GM18502 (cell line): ENCODE data around the gene ABCC1.
"Not testable (repeated sequence)": the region's sequence is repeated elsewhere in the genome, so short reads cannot be mapped to it uniquely, and the experiment has no call there.

ENCODE experiments used
- ATAC-seq: cut with Tn5 transposase; IDR thresholded peaks from one replicate; pipeline ENCODE4 v1.9.1; 2021; ENCODE audit warnings: mild to moderate bottlenecking; ENCODE audit not compliant: unreplicated experiment, poor library complexity

ABCC1 gene

DNA sequence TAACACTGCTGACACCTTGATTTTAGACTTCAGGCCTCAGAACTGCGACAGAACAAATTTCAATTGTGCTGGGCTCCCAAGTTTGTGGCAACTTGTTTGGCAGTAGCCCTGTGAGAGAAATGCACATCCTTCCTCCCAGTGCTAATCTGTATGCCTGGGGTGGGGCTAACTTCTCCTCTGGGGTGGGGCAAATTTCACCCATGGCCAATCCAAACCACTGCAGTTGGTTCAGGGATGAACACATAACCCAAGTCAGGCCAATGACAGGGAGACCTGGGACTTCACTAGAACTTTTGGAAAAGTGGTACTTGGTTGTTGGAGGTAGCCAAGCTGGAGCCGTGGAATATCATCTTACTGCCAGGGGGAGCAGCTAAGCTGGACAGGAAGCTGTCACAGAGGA, 217.5 kb downstream of the ABCC1 start:
- ATAC-seq = no peak

DNA sequence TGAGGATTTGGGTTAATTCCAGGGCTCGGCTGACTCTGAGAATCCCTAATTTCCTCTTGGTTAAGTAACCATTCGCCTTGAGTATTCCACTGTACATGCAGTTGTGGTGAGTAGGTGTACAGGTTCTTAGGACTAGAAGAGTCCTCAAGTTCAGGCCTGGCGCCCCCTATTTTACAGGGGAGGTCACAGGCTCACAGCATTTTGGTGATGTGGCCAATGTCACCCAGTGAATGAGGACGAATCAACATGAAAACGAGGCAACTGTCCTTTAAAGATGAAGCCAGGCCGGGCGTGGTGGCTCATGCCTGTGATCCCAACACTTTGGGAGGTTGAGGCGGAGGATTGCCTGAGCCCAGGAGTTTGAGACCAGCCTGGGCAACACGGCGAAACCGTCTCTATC, 218.5 kb downstream of the ABCC1 start:
- no peak for ATAC-seq

DNA sequence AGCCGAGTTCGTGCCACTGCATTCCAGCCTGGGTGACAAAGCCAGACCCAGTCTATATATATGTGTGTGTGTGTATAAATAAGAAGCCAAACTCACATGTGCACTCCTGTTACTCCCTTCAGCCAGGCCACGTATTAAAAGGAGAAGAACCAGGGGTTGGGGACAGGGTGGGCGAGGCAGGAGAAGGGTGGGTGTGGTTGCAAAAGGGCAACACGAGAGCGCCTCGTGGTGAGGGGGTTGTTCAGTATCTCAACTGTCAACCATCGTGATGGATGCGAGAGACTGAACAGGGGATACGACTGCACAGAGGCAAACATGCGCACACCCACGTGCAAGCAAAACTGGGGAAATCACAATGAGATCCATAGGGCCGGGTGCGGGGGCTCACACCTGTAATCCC, 219.0 kb downstream of the ABCC1 start:
- no peak for ATAC-seq

DNA sequence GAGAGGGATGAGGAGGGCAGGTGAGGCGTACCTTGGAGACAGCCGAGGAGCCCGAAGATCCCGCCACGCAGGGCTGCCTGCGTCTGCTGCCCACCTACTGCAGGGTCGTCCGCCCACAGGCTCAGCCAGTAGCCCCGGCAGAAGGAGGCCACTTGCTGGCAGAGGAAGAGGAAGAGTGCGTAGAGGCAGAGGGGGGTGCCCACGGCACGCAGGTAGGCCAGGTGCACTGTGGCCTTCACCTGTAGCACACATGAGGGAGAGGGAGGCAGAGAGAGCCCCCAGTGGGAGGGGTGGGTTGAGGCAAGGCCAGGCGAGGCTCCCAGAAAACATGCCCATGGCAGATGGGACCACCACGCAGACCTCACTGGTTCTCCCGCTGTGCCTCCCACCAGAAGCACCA, 220.2 kb downstream of the ABCC1 start:
- no peak for ATAC-seq

DNA sequence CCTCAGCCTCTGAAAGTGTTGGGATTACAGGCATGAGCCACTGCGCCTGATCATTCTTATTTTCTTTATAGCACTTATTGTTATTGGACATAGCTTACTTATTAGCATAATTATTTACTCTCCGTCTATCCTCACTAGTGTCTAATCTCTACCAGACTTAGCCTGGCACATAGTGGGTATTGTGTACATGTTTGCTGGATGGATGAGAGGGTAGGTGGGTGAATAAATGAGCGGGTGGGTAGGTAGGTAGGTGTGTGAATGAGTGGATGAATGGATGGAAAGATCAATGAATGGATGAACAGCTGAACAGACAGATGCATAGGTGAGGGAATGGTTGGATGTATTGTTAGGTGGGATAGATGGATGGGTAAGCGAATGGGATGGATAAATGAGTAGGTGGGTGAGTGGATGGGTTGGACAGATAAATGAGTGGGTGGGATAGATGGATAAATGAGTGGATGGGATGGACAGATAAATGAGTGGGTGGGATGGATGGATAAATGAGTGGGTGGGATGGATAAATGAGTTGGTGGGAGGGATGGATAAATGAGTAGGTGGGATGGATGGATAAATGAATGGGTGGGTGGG, 222.0 kb downstream of the ABCC1 start:
- no peak for ATAC-seq

DNA sequence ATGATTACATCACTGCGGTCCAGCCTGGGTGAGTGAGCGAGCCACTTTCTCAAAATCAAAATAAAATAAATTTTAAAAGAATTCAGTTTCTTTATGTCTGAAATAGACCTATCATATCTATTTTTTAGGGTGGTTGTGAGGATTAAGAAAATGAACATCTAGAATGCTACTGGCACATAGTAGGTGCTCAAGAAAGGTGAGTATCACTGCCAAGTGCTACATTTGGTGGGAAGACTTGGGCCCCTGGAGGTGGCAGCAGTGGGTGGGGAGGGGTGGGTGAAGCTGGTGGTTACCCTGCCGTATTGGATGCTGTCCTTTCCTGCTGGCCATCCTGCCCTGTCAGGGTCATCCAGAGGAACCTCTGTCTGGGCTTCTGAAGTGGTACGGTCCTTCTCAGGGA, 223.6 kb downstream of the ABCC1 start:
- no peak for ATAC-seq

DNA sequence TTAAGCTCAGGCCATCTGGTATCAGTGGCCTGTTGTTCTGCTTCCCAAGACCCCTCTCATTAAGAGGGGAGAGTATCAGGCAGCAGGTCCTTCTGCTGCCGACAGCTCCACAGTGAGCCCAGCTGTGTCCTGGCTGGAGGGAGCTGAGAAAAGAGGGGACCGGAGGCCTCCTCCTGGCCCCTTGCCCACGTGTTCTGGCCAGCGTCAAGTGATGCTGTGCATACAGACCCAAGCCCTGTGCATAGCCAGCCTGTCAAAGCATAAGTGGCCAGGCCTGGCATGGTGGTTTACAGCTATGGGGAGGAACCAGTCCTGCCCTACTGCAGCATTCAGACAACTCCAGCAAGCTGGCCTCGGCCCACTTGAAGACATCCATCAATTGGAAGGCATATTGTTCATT, 225.9 kb downstream of the ABCC1 start:
- no peak for ATAC-seq

DNA sequence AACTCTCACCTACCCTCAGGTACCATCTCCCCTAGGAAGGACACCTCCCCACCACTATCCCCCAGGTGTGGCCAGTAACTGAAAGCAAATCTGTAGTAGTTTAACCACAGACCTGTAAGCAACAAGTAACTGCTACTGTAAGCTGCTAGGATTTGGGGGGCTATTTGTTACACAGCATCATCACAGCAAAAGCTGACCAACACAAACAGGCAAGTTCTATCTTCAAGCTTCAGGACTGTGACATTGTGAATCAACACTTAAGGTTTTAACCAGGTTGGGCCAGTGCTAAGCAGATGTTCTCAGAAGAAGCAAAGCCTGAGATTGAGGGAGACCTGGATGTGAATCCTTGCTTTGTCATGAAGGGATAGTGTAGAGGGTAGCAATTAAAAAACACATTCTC, 226.9 kb downstream of the ABCC1 start:
- ATAC-seq = no peak

DNA sequence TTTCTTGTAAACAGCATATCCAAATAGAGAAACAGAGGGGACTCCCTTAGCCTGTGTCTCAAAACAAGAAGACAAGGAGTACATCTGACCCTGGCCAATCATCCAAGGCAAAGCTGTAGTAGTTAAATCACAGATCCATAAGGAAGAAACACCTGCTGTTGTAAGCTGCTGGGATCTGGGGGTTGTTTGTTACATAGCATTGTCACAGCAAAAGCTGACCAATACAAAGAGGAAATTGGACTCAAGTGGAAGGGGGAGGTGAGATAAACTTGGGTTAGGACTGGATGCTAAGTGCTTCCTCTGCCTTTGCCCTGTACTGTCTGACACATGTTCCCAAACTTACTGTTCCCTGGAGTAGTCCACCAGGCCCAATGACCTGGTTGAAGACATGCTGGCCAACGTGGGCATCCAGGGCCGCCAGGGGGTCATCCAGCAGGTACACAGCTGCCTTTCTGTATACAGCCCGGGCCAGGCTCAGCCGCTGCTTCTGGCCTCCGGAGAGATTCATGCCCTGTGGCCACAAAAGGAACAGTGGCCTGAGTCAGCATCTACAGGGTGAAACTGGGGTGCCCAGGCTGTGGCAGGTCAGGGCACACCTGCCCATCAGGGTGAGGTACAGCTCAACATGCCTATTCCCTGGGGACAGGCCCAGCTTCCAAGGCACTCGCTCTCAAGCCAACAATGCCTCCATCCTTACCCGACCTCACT, 229.2 kb downstream of the ABCC1 start:
- no peak for ATAC-seq

DNA sequence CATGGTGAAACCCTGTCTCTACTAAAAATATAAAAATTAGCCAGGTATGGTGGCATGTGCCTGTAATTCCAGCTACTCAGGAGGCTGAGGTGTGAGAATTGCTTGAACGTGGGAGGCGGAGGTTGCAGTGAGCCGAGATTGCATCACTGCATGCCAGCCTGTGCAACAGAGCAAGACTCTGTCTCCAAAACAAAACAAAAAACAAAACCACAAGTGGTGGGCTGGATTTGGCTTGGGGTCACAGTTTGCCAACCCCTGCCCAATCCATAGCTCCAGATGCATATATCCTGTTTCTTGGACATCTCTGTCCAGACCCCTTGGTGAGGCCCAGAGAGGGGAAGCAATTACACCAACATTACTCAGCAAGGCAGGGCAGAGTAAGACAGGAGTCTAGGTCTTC, 232.3 kb downstream of the ABCC1 start:
- ATAC-seq = not testable (repeated sequence)

DNA sequence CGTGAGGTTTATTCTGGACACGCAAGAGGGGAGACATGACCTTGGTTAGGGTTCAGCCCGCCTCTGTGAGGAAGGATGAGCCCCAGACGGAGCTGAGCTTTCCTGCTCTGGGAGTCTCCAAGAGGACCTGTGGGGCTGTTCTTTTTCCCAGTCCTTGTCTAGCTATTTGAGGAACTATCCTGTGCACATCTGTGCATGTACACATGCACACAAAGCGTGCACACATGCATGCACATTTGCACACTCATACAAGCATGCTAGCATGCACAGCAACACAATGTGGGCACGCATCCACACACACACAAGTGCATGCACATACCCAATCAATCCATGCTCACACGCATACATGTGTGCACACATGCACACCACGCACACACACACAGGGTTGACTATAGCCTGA, 233.5 kb downstream of the ABCC1 start:
- ATAC-seq = no peak

DNA sequence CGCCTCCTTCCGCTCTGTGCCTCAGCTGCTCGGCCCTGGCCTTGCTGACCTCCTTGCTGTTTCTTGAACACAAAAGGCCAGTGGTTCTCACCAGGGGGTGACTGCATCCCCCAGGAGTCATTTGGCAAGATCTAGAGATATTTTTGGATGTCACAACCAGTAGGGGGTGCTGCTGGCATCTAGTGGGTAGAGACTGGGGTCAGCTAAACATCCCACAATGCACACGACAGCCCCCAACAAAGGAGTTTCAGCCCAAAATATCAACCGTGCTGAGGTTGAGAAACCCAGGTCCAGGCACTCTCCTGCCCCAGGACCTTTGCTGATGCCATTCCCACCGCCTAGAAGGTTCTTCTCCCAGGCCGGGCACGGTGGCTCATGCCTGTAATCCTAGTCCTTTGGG, 234.1 kb downstream of the ABCC1 start:
- ATAC-seq = no peak

DNA sequence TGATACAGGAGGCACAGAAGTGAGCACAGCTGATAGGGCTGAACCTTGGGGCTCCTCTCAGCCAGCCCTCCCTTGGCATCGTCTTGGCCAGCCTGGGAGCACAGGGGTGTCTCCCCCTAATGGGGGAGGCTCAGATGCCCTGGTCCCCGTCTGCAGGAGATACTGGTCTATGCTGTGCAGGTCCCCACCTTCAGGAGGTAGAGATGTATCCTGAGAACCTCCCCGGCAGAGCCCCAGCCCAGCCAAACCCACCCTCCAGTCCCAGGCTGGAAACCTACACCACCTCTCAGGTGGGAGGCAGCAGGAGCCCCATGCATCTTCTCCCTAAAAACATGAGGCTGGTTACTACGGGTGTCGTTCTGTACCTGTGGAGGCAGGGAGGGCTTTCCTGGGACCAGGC, 235.2 kb downstream of the ABCC1 start:
- no peak for ATAC-seq

DNA sequence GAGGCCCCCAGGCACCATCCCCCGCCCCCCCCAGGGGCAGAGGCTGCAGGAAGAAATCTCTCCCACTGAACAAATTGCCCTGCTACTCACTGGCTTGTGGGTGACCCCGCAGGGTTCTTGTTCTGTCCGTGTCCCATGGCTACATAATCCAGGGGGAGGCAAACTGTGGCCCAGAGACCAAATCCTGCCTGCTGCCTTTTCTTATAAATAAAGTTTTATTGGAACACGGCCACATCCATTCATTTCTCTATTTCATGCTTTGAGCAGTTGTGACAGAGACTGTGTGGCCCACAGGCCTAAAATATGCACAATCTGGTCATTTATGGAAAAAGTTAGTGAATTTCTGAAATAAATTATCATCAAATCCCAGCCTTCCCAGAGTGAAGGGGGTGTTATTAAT, 235.7 kb downstream of the ABCC1 start:
- ATAC-seq = no peak

DNA sequence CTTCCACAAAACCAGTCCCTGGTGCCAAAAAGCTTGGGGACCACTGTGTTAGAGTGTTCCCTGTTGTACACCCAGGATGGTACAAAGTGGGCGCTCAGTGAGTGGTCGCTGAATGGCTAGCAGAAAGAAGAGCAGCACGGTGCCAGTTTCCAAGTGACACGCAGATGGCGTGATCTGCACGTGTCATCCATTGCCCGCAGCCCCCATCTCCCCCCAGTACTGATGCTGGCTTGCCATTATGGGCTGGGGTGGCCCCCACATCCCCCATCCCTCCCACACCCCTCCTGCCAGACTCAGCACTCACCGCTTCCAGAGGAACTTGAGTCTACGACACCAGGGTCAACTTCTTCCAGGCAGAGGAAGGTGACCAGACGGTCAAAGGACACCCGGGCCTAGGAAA, 237.4 kb downstream of the ABCC1 start:
- ATAC-seq = no peak

DNA sequence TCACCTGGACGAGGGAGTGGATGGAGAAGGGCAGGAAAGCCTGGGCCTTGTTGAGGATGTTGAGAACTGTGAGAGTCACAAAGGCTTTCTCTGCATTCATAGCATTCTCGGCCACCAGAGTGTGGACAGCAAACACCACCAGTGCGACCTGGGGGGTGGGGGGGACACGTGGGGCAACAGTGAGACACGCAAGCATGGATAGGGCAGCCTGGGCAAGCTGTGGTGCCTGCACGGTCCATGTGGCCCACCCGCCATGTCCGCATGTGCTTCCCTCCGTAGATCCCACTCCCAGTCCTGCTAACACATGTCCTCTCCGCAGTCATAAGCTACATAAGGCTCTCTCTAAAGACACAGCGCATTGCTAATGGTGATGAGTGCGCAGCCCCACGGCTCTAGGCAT, 239.4 kb downstream of the ABCC1 start:
- no peak for ATAC-seq

DNA sequence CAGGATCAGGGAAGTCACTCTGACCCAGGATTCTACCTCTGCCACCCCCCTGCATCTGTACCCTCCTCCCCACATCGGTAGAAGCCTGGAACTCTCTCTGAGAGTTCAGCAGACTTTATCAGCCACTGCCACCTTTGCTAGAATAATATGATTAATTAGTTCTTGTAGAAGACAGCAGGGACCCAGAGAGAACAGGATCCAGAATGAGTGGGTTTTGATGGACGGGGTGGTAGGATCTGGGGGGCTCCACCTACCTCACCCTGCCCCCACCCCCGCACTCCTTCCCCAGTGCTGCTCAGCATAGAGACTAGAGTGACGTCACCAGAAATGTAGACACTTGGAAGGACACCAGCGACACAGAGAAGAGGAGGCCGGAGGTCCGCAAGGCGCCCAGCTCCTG, 240.4 kb downstream of the ABCC1 start:
- ATAC-seq = no peak

DNA sequence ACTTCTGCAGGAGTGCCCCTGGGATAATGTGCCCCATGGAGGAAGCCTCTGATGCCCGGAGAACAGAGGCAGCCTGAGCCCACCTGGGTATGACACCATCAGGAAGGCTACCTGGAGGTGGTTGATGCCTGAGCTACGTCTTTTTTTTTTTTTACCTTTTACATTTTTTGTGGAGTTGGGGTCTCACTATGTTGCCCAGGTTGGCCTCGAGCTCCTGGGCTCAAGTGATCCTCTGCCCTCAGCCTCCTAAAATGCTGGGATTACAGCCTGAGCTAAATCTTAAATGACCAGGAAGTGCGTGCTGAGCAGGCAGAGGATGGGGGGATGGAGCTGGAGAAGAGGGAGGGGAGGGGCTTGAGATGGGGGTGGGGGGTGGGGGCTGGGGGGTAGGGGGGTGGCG, 241.1 kb downstream of the ABCC1 start:
- no peak for ATAC-seq

DNA sequence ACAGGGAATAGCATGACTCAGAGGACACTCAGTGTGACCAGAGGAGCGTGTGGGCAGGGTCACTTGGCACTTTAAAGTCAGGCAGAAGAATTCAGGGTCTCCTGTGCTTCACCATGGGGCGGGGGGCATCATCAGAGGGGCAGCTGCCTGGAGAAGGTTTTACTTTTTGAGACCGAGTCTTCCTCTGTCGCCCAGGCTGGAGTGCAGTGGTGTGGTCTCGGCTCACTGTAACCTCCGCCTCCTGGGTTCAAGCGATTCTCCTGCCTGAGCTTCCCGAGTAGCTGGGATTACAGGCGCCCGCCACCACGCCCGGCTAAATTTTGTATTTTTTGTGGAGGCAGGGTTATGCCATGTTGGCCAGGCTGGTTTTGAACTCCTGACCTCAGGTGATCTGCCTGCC, 241.6 kb downstream of the ABCC1 start:
- ATAC-seq = not testable (repeated sequence)

DNA sequence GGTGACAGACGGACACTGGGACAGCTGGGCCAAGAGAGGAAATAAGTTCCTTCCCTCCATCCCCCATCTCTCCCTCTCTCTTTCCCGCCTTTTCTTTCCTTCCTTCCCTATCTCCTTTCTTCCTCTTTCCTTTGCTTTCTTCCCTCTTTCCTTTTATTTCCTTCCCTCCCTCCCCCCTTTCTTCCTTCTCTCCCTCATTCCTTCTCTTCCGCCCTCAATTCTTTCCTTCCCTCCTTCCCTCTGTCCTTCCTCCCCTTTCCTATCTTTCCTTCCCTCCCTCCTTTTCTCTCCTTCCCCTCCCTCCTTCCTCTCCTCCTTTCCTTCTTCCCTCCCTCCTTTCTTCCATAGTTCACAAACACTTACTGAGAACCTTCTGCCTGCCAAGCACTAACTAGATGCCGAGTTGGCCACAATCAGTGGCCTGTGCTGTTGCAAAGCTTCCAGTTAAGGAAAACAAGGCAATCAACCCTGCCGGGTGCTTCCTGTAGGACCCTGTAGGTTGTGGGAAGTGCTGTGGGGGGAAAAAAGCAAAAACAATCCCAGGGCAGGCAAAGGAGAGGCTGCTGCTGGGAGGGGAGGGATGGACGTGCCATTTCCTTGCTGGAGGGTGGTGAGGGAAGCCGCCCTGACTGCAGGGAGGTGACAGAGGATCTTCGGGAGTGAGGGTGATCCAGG, 242.2 kb downstream of the ABCC1 start:
- no peak for ATAC-seq
